ENCODE data around the gene DMBX1.

DNA sequence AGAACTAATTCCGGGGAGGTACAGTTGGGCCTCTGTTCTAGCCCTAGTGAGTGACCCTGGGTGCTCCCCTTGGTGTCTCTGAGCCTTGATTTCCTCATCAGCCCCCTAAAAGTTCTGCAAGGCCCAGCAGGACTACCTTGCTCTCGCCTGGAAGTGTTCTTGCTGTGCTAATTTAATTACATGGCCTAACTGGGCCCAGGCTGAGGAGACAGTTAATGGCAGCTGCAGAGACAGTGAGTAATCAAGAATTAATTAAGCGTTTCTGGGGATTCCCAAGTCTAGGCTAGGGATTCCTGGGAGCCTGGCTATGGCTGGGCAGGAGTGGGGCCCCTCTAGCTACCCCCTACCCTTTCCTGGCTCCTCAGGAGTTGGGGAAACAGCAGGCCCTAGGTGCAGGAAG lies 24.7 kb upstream of the DMBX1 start:
- TF ChIP-seq, protein P1, sequence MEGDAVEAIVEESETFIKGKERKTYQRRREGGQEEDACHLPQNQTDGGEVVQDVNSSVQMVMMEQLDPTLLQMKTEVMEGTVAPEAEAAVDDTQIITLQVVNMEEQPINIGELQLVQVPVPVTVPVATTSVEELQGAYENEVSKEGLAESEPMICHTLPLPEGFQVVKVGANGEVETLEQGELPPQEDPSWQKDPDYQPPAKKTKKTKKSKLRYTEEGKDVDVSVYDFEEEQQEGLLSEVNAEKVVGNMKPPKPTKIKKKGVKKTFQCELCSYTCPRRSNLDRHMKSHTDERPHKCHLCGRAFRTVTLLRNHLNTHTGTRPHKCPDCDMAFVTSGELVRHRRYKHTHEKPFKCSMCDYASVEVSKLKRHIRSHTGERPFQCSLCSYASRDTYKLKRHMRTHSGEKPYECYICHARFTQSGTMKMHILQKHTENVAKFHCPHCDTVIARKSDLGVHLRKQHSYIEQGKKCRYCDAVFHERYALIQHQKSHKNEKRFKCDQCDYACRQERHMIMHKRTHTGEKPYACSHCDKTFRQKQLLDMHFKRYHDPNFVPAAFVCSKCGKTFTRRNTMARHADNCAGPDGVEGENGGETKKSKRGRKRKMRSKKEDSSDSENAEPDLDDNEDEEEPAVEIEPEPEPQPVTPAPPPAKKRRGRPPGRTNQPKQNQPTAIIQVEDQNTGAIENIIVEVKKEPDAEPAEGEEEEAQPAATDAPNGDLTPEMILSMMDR (IDR thresholded peaks at IDR 0.05), result no peak
- TF ChIP-seq POLR2AphosphoS5 (IDR thresholded peaks at IDR 0.05) (no peak), POLR2A (IDR thresholded peaks at IDR 0.05) (no peak)
